Stimulated activated CD4-positive, alpha-beta T cell treated with anti-CD3 and anti-CD28 coated beads, TNF-alpha, amount 100 ng/mL, for 48 hours (primary cell): ENCODE measurements around the gene DENND4A.
"Not testable (repeated sequence)": the region's sequence is repeated elsewhere in the genome, so short reads cannot be mapped to it uniquely, and the experiment has no call there.

ENCODE experiments used
- DNase-seq, 3 donors: peaks; one replicate each; pipeline ENCODE4 v3.0.0-alpha.2; 2020; ENCODE audit warnings: low read depth in 3 of 3

DENND4A gene

GRCh38 chr15:65757256-65757655 is 34.8 kb downstream of the DENND4A start:
- no peak for DNase-seq

GRCh38 chr15:65752151-65752700 is 39.9 kb downstream of the DENND4A start:
- no peak for DNase-seq

- no peak for DNase-seq
These were observed 40.7 kb downstream of the DENND4A start for GRCh38 chr15:65751431-65751830.

- DNase-seq = no peak
These were observed 44.8 kb downstream of the DENND4A start for GRCh38 chr15:65747265-65747664.

- no peak for DNase-seq
These were observed 48.3 kb downstream of the DENND4A start for GRCh38 chr15:65743637-65744252.

- DNase-seq = no peak
These were observed 51.9 kb downstream of the DENND4A start for GRCh38 chr15:65740148-65740547.

- DNase-seq = no peak
These were observed 53.4 kb downstream of the DENND4A start for GRCh38 chr15:65738649-65739048.

GRCh38 chr15:65733599-65733998 is 58.5 kb downstream of the DENND4A start:
- DNase-seq = not testable (repeated sequence)

GRCh38 chr15:65732698-65733097 is 59.4 kb downstream of the DENND4A start:
- no peak for DNase-seq

GRCh38 chr15:65731926-65732325 is 60.2 kb downstream of the DENND4A start:
- no peak for DNase-seq

- DNase-seq = no peak
These were observed 61.4 kb downstream of the DENND4A start for GRCh38 chr15:65730549-65731172.

- DNase-seq = no peak
These were observed 67.5 kb downstream of the DENND4A start for GRCh38 chr15:65724464-65725215.

- no peak for DNase-seq
These were observed 68.2 kb downstream of the DENND4A start for GRCh38 chr15:65723876-65724275.

- DNase-seq = no peak
These were observed 69.9 kb downstream of the DENND4A start for GRCh38 chr15:65722191-65722590.

- DNase-seq = no peak
These were observed 79.7 kb downstream of the DENND4A start for GRCh38 chr15:65712415-65712814.

- no peak for DNase-seq
These were observed 97.0 kb downstream of the DENND4A start for GRCh38 chr15:65695081-65695480.

GRCh38 chr15:65690778-65691177 is 101.3 kb downstream of the DENND4A start:
- no peak for DNase-seq

- no peak for DNase-seq
These were observed 101.9 kb downstream of the DENND4A start for GRCh38 chr15:65690173-65690572.

GRCh38 chr15:65688462-65688861 is 103.6 kb downstream of the DENND4A start:
- DNase-seq = no peak

GRCh38 chr15:65682404-65682911 is 109.6 kb downstream of the DENND4A start:
- DNase-seq = no peak

GRCh38 chr15:65680544-65680943 is 111.5 kb downstream of the DENND4A start:
- no peak for DNase-seq

- no peak for DNase-seq
These were observed 116.0 kb downstream of the DENND4A start for GRCh38 chr15:65676123-65676522.

- no peak for DNase-seq
These were observed 116.5 kb downstream of the DENND4A start for GRCh38 chr15:65675551-65675950.
